ENCODE results near the gene PLXNA1. TPM values are rescaled to one million over a fixed set of nuclear protein-coding genes. Genes with fewer than 3 reads are reported as not detected.

Gene PLXNA1
- total RNA-seq, 4 donors from 2014 or later, result 19.7 to 27.5 (median 23.9) TPM

DNA sequence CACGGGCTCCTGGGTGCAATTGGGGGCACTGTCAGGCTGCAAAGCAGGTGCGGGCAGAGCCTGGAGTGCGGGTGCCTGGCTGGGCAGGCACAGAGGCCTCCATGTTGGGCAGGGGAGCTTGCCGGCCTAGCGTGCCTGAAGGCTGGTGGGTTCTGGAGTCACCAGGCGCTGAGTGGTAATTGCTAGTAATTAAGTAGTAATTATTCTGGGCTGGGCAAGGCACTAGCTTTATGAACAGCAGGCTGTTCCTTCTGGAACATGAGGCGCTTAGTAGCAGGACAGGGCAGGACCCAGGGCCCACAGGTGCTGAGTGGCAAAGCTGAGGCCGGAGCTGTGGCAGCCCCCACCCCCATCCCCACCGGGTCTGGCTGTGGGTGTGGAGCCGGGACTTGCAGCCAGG is 25.3 kb downstream of the PLXNA1 start:
- Histone ChIP-seq H3K4me1 (peaks cover 0 to 13% (median 9%) of the 10 kb centered on the region in 3 donors), H3K36me3 (peaks cover 0 to 46% (median 15%) of the 10 kb centered on the region in 3 donors), H3K27me3 (no peaks in the 10 kb centered on the region), H3K27ac (no peak overlapping the region), H3K9me3 (no peaks in the 10 kb centered on the region), H3K4me3 (no peak overlapping the region)
- no peak for DNase-seq
- TF ChIP-seq, protein P1, sequence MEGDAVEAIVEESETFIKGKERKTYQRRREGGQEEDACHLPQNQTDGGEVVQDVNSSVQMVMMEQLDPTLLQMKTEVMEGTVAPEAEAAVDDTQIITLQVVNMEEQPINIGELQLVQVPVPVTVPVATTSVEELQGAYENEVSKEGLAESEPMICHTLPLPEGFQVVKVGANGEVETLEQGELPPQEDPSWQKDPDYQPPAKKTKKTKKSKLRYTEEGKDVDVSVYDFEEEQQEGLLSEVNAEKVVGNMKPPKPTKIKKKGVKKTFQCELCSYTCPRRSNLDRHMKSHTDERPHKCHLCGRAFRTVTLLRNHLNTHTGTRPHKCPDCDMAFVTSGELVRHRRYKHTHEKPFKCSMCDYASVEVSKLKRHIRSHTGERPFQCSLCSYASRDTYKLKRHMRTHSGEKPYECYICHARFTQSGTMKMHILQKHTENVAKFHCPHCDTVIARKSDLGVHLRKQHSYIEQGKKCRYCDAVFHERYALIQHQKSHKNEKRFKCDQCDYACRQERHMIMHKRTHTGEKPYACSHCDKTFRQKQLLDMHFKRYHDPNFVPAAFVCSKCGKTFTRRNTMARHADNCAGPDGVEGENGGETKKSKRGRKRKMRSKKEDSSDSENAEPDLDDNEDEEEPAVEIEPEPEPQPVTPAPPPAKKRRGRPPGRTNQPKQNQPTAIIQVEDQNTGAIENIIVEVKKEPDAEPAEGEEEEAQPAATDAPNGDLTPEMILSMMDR (IDR thresholded peaks at IDR 0.05), result no peak
- TF ChIP-seq POLR2A (IDR thresholded peaks at IDR 0.05), result no peak
- intact Hi-C loops (cut with DNase I), result no loop called here
- WGBS, 2 donors, result 69% methylated on average over 4 of the region's 10 CpGs; no CpG with 5 or more reads in 1 of the 2 donors

DNA sequence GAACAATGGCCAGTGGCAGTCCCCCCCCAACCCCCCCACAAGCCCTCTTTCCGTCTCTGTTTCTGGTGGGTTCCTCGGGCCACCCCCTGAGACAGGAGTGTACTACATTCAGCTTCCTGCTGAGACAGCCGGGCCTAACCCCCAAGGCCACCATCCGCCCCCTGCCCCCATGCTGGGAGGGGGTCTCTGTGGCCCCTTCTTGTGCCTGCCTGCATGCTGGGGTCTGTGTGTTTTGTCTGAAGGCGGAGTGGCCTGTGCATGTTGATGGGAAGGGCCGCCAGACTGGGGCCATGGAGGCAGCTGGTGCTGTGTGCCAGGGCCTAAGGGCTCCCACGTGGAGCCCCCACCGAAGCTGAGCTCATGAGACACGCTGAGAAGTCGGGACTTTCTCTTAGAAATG is 26.6 kb downstream of the PLXNA1 start:
- 92% methylated on average over 2 of the region's 10 CpGs; no CpG with 5 or more reads in 1 of the 2 donors for WGBS, 2 donors
- intact Hi-C loops (cut with DNase I), result no loop called here
- Histone ChIP-seq H3K27me3 (no peaks in the 10 kb centered on the region), H3K27ac (no peak overlapping the region), H3K36me3 (peaks cover 0 to 56% (median 25%) of the 10 kb centered on the region in 3 donors), H3K4me1 (peaks cover 0 to 6% (median 1%) of the 10 kb centered on the region in 3 donors), H3K4me3 (no peak overlapping the region), H3K9me3 (no peaks in the 10 kb centered on the region)
- TF ChIP-seq, protein P1 (IDR thresholded peaks at IDR 0.05), result no peak
- TF ChIP-seq POLR2A (IDR thresholded peaks at IDR 0.05), result no peak
- DNase-seq, result no peak

DNA sequence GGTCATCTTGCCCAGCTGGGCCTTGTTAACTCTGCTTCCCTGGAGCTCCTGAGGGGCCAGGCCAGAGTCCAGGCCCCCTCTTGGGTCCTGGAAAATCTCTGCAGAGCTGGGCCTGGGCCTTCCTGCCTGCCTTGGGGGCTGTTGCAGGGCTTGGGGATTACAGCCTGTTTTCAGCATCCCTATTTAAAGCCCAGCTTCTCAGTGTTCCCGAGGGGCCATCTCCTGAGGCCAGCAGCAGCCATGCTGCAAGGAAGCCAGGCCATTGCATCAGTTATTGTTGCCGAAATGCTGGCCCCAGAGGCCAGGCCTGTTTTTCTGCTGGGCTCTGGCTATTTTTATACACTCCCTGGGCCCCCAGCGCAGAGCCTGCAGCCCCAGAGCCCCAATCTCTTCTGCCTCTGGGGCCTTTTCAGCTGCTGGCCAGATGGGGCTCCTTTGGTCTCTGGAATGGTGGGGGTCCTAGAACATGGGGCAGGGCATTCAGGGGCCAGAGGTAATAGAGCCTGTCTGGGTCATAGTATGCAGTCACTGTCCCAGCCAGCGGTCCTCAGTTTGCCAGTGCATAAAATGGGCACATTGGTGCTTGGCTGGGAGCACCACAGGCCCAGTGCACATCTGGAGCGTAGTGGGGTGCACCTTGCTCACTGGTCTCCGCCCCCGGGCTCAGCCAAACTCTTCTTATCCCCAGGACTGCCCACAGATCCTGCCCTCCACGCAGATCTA is 28.5 kb downstream of the PLXNA1 start:
- no peaks in the 10 kb centered on the region for H3K9me3 ChIP-seq
- intact Hi-C loops (cut with DNase I), result no loop called here
- H3K4me1 ChIP-seq, result peaks cover 0 to 10% (median 2%) of the 10 kb centered on the region in 3 donors
- no peak for TF ChIP-seq POLR2A (IDR thresholded peaks at IDR 0.05)
- TF ChIP-seq, protein P1 (IDR thresholded peaks at IDR 0.05), result no peak
- no peak overlapping the region for H3K4me3 ChIP-seq
- DNase-seq, result no peak
- peaks cover 2 to 73% (median 25%) of the 10 kb centered on the region in 3 donors for H3K36me3 ChIP-seq
- H3K27ac ChIP-seq, result no peak overlapping the region
- WGBS, 2 donors, result 100% methylated on average over 2 of the region's 8 CpGs
- H3K27me3 ChIP-seq, result no peaks in the 10 kb centered on the region

DNA sequence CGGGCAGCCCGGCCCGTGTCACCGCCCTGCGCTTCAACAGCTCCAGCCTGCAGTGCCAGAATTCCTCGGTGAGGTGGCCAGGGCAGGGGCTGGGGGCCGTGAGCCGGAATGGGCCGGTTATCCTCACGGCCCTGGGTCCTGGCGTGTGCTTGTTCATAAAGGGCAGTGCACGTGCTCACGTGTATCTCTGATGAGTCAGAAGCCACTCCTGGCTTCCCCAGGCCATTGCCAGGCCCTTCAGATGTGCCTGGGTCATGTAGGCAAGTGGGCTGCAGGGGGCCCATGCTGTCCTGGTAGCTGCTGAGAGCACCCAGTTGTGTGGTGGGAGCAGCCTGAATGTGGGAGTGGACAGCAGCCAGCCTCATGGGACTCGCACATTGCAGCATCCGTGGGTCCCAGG is 29.2 kb downstream of the PLXNA1 start:
- TF ChIP-seq POLR2A (IDR thresholded peaks at IDR 0.05), result no peak
- TF ChIP-seq, protein P1 (IDR thresholded peaks at IDR 0.05), result no peak
- no peak for DNase-seq
- no peaks in the 10 kb centered on the region for H3K27me3 ChIP-seq
- H3K9me3 ChIP-seq, result no peaks in the 10 kb centered on the region
- 94% methylated on average over 2 of the region's 15 CpGs; no CpG with 5 or more reads in 1 of the 2 donors for WGBS, 2 donors
- peaks cover 8 to 80% (median 32%) of the 10 kb centered on the region in 3 donors for H3K36me3 ChIP-seq
- intact Hi-C loops (cut with DNase I), result no loop called here
- H3K27ac ChIP-seq, result no peak overlapping the region
- no peak overlapping the region for H3K4me3 ChIP-seq
- H3K4me1 ChIP-seq, result peaks cover 0 to 10% (median 0%) of the 10 kb centered on the region in 3 donors

DNA sequence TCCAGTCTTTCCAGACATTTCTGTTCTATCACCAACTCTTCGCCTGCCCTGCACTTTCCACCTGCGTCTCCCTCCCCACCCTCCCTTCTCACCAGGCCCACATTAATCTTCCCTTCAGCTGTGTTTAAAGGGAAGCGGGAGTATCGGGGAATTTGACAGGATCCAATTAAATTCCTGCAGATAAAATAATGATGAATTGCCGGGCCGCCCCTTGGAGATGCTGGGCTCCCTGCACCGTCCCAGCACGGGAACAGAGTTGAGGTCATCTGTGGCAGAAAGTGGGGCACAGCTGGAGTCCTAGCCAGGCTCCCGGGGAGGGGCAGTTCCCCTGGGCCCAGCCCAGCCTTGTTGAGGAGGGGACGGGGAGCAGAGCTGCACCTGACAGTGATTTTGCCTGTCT is 30.3 kb downstream of the PLXNA1 start:
- WGBS, 2 donors, result 85 to 86% methylated on average over 2 to 5 of the region's 10 CpGs
- no peaks in the 10 kb centered on the region for H3K9me3 ChIP-seq
- TF ChIP-seq, protein P1 (IDR thresholded peaks at IDR 0.05), result no peak
- TF ChIP-seq POLR2A (IDR thresholded peaks at IDR 0.05), result no peak
- no peak overlapping the region for H3K4me3 ChIP-seq
- no peak overlapping the region for H3K27ac ChIP-seq
- intact Hi-C loops (cut with DNase I), result no loop called here
- no peak for DNase-seq
- peaks cover 0 to 10% (median 0%) of the 10 kb centered on the region in 3 donors for H3K4me1 ChIP-seq
- peaks cover 19 to 91% (median 43%) of the 10 kb centered on the region in 3 donors for H3K36me3 ChIP-seq
- H3K27me3 ChIP-seq, result no peaks in the 10 kb centered on the region

All from esophagus squamous epithelium (tissue), 5 donors.